K562 (cell line): Measurements from ENCODE around the gene IGF2BP1. TPM values are rescaled to one million over a fixed set of nuclear protein-coding genes. Genes with fewer than 3 reads are reported as not detected.
A peak's percentile ranks its signal among the peaks of the same experiment; 100 is the strongest.

Experiments used
- AFF1 ChIP-seq, 2 experiments: fragments of 450-650 bp; IDR thresholded peaks; 2 replicates each; pipeline ENCODE4 v1.6.1; 2018; ENCODE audit warnings: mild to moderate bottlenecking in 2 of 2, low read depth in 1 of 2; ENCODE audit not compliant: partially characterized antibody in 2 of 2
- CHD1 ChIP-seq: fragments of 200-600 bp; sonication (generic); IDR thresholded peaks from one replicate; pipeline ENCODE4 v1.6.1; 2012; ENCODE audit warnings: mild to moderate bottlenecking, moderate library complexity, low read length, inconsistent platforms
- CTCFL ChIP-seq: IDR thresholded peaks from 2 replicates; pipeline ENCODE4 v1.6.1; 2011; ENCODE audit warnings: borderline replicate concordance, low read depth, mild to moderate bottlenecking, moderate library complexity, low read length; ENCODE audit not compliant: insufficient read depth, poor library complexity, severe bottlenecking
- ETV6 ChIP-seq, 3 experiments: fragments of 150-350 bp in 1 of 3; sonication (generic) in 1 of 3; formaldehyde crosslinking in 1 of 3; IDR thresholded peaks; 2 replicates each; pipeline versions ENCODE4 v1.6.1 to v1.8.0; 2014 to 2022; ENCODE audit warnings: borderline replicate concordance in 2 of 3, low read depth in 2 of 3, antibody characterized with exemption in 1 of 3, low read length in 1 of 3, mild to moderate bottlenecking in 1 of 3, missing genetic modification reagents in 1 of 3
- GATAD2B ChIP-seq: fragments of 450-650 bp; IDR thresholded peaks from 2 replicates; pipeline ENCODE4 v1.6.1; 2017; ENCODE audit warnings: mild to moderate bottlenecking, borderline replicate concordance
- MCM7 ChIP-seq, 2 experiments: fragments of 450-650 bp; IDR thresholded peaks; 2 replicates each; pipeline ENCODE4 v1.6.1; 2016 to 2018
- NELFE ChIP-seq: IDR thresholded peaks from 2 replicates; pipeline ENCODE4 v1.6.1; 2011; ENCODE audit warnings: mild to moderate bottlenecking; ENCODE audit not compliant: insufficient read depth, insufficient read length
- NR3C1 ChIP-seq: sonication (generic); formaldehyde crosslinking; IDR thresholded peaks from 2 replicates; pipeline ENCODE4 v1.8.1; 2022; ENCODE audit warnings: missing genetic modification reagents
- SIN3A ChIP-seq, 2 experiments: fragments of 150-350 bp in 1 of 2; IDR thresholded peaks; 2 replicates each; pipeline ENCODE4 v1.6.1; 2011 to 2016; ENCODE audit warnings: borderline replicate concordance in 2 of 2, low read depth in 2 of 2, low read length in 2 of 2, mild to moderate bottlenecking in 2 of 2, moderate library complexity in 2 of 2; ENCODE audit not compliant: control insufficient read depth in 1 of 2
- YBX1 ChIP-seq: fragments of 450-650 bp; IDR thresholded peaks from 2 replicates; pipeline ENCODE4 v1.7.1; 2016; ENCODE audit warnings: mild to moderate bottlenecking
- ZNF133 ChIP-seq: fragments of 250-450 bp; sonication (Bioruptor Pico); IDR thresholded peaks from 2 replicates; pipeline ENCODE4 v1.4.0; 2020; ENCODE audit warnings: mild to moderate bottlenecking
- ZNF239 ChIP-seq: fragments of 250-450 bp; sonication (Bioruptor Pico); IDR thresholded peaks from 2 replicates; pipeline ENCODE4 v1.4.0; 2020; ENCODE audit warnings: mild to moderate bottlenecking
- polyA plus RNA-seq, 8 experiments: library from polyadenylated mRNA; depleted of rRNA in 4 of 8; stranded (reverse) in 5 of 8; unstranded in 3 of 8; fragments of >200 nt; fragmentation: Nextera tagmentation in 2 of 8; fragmentation: Illumina TruSeq in 1 of 8; extraction: Ambion mirVana in 2 of 8; extraction: Trizol in 1 of 8; gene quantifications; 2 replicates each; pipeline versions ENCODE4 v1.2.1 to v1.2.3, GENCODE V29; 2011 to 2014; ENCODE audit warnings: inconsistent platforms in 1 of 8, missing spikeins in 1 of 8
- total RNA-seq, 7 experiments: library from RNA; depleted of rRNA in 6 of 7; stranded (reverse); fragments of >200 nt in 6 of 7; fragmentation: Illumina TruSeq in 2 of 7; extraction: Trizol in 2 of 7; gene quantifications; 2 replicates each; pipeline versions ENCODE4 v1.2.1 to v1.2.3, GENCODE V29; 2011 to 2021; ENCODE audit warnings: low replicate concordance in 1 of 7
- TF ChIP-seq, protein P1 (sequence below): sonication (generic); formaldehyde crosslinking; IDR thresholded peaks from 2 replicates; pipeline ENCODE4 v1.8.0; 2022; ENCODE audit warnings: mild to moderate bottlenecking, missing genetic modification reagents

Gene IGF2BP1
- total and polyA plus RNA-seq, 9 of the 15 experiments (the other 6 are each of a cell fraction or from before 2014, with no cell fraction given) = 13.0 to 318 (median 53.6) TPM

GRCh38 chr17:48997103-48997826, at the start of gene IGF2BP1 (continued):
- TF ChIP-seq NELFE (no peak), SIN3A (IDR thresholded peaks at IDR 0.05; ENCODE audit: borderline replicate concordance in 2 of 2, control insufficient read depth in 1 of 2, low read depth in 2 of 2, low read length in 2 of 2) (peak in 1 of 2 experiments; percentile 53; a peak in 1 of 4 replicates), NR3C1 (CRISPR knock-in tag) (no peak), ETV6 (IDR thresholded peaks at IDR 0.05; ENCODE audit: borderline replicate concordance in 1 of 2, low read depth in 2 of 2, low read length in 1 of 2) (0 out of 4 replicates have a peak, but pooled peaks of 1 of the 2 experiments have one; percentile 36), ETV6 (CRISPR knock-in tag; IDR thresholded peaks at IDR 0.05; ENCODE audit: borderline replicate concordance) (no peak), CHD1 (peak; percentile 85), YBX1 (no peak), GATAD2B (no peak), AFF1 (IDR thresholded peaks at IDR 0.05; ENCODE audit: low read depth in 1 of 2, partially characterized antibody in 2 of 2) (no peak), CTCFL (no peak), MCM7 (IDR thresholded peaks at IDR 0.05) (no peak), ZNF133 (no peak), ZNF239 (CRISPR knock-in tag) (no peak)
- TF ChIP-seq, protein P1, sequence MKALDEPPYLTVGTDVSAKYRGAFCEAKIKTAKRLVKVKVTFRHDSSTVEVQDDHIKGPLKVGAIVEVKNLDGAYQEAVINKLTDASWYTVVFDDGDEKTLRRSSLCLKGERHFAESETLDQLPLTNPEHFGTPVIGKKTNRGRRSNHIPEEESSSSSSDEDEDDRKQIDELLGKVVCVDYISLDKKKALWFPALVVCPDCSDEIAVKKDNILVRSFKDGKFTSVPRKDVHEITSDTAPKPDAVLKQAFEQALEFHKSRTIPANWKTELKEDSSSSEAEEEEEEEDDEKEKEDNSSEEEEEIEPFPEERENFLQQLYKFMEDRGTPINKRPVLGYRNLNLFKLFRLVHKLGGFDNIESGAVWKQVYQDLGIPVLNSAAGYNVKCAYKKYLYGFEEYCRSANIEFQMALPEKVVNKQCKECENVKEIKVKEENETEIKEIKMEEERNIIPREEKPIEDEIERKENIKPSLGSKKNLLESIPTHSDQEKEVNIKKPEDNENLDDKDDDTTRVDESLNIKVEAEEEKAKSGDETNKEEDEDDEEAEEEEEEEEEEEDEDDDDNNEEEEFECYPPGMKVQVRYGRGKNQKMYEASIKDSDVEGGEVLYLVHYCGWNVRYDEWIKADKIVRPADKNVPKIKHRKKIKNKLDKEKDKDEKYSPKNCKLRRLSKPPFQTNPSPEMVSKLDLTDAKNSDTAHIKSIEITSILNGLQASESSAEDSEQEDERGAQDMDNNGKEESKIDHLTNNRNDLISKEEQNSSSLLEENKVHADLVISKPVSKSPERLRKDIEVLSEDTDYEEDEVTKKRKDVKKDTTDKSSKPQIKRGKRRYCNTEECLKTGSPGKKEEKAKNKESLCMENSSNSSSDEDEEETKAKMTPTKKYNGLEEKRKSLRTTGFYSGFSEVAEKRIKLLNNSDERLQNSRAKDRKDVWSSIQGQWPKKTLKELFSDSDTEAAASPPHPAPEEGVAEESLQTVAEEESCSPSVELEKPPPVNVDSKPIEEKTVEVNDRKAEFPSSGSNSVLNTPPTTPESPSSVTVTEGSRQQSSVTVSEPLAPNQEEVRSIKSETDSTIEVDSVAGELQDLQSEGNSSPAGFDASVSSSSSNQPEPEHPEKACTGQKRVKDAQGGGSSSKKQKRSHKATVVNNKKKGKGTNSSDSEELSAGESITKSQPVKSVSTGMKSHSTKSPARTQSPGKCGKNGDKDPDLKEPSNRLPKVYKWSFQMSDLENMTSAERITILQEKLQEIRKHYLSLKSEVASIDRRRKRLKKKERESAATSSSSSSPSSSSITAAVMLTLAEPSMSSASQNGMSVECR = peak; percentile 58; the same call in 1 of the 2 replicates
